HepG2 (cell line): ENCODE data around the gene LIMK2. TPM values are rescaled to one million over a fixed set of nuclear protein-coding genes. Genes with fewer than 3 reads are reported as not detected.

Experiments
- BCLAF1 ChIP-seq: fragments of 450-650 bp; IDR thresholded peaks from 2 replicates; pipeline ENCODE4 v1.6.1; 2017; ENCODE audit warnings: mild to moderate bottlenecking
- ELF1 ChIP-seq: sonication (generic); formaldehyde crosslinking; IDR thresholded peaks from 2 replicates; pipeline ENCODE4 v1.4.0; 2020; ENCODE audit warnings: missing genetic modification reagents
- FOSL1 ChIP-seq: sonication (generic); formaldehyde crosslinking; IDR thresholded peaks from 2 replicates; pipeline ENCODE4 v1.9.0; 2021; ENCODE audit warnings: missing genetic modification reagents, borderline replicate concordance
- HNF4G ChIP-seq, 2 experiments: sonication (generic) in 1 of 2; formaldehyde crosslinking in 1 of 2; IDR thresholded peaks; 2 replicates each; pipeline versions ENCODE4 v1.4.0 to v1.6.1; 2011 to 2020; ENCODE audit warnings: borderline replicate concordance in 2 of 2, low read depth in 2 of 2, mild to moderate bottlenecking in 2 of 2, low read length in 1 of 2, missing genetic modification reagents in 1 of 2, moderate library complexity in 1 of 2
- JDP2 ChIP-seq: sonication (generic); formaldehyde crosslinking; IDR thresholded peaks from 2 replicates; pipeline ENCODE4 v1.8.1; 2022; ENCODE audit warnings: missing genetic modification reagents, borderline replicate concordance
- MXD4 ChIP-seq: IDR thresholded peaks from 2 replicates; pipeline ENCODE4 v1.6.1; 2016; ENCODE audit warnings: mild to moderate bottlenecking, missing biosample characterization, missing genetic modification reagents
- PHF21A ChIP-seq: sonication (generic); formaldehyde crosslinking; IDR thresholded peaks from 2 replicates; pipeline ENCODE4 v1.5.0; 2020; ENCODE audit warnings: mild to moderate bottlenecking, missing genetic modification reagents
- RBAK ChIP-seq: sonication (generic); formaldehyde crosslinking; IDR thresholded peaks from 2 replicates; pipeline ENCODE4 v1.5.1; 2020; ENCODE audit warnings: mild to moderate bottlenecking, missing genetic modification reagents
- SETDB1 ChIP-seq: sonication (generic); formaldehyde crosslinking; IDR thresholded peaks from 2 replicates; pipeline ENCODE4 v1.5.1; 2020; ENCODE audit warnings: missing genetic modification reagents, mild to moderate bottlenecking, borderline replicate concordance
- SOX13 ChIP-seq, 3 experiments: fragments of 450-650 bp in 1 of 3; sonication (generic) in 1 of 3; formaldehyde crosslinking in 1 of 3; IDR thresholded peaks in 2 of 3; conservative IDR thresholded peaks in 1 of 3; 2 replicates each; pipeline versions ENCODE4 v1.5.0 to v1.6.1; 2016 to 2020; ENCODE audit warnings: antibody characterized with exemption in 1 of 3, mild to moderate bottlenecking in 1 of 3, missing compliant biosample characterization in 1 of 3, missing genetic modification reagents in 1 of 3, moderate library complexity in 1 of 3
- TBX3 ChIP-seq: fragments of 450-650 bp; IDR thresholded peaks from 2 replicates; pipeline ENCODE4 v1.6.1; 2017; ENCODE audit warnings: antibody characterized with exemption, mild to moderate bottlenecking, inconsistent platforms, borderline replicate concordance
- THAP11 ChIP-seq: IDR thresholded peaks from 2 replicates; pipeline ENCODE4 v1.6.1; 2016; ENCODE audit warnings: missing biosample characterization, missing genetic modification reagents
- U2AF1 ChIP-seq: fragments of 200-400 bp; formaldehyde crosslinking; optimal IDR thresholded peaks from 2 replicates; pipeline ENCODE3; 2017; ENCODE audit warnings: mild to moderate bottlenecking, low read depth, low read length
- YEATS4 ChIP-seq: sonication (generic); formaldehyde crosslinking; IDR thresholded peaks from 2 replicates; pipeline ENCODE4 v1.4.0; 2020; ENCODE audit warnings: missing genetic modification reagents, borderline replicate concordance
- ZFP37 ChIP-seq: sonication (generic); formaldehyde crosslinking; IDR thresholded peaks from 2 replicates; pipeline ENCODE4 v1.4.0; 2020; ENCODE audit warnings: missing genetic modification reagents, borderline replicate concordance
- ZNF253 ChIP-seq: sonication (generic); formaldehyde crosslinking; IDR thresholded peaks from 2 replicates; pipeline ENCODE4 v1.8.0; 2022; ENCODE audit warnings: mild to moderate bottlenecking, missing genetic modification reagents, borderline replicate concordance
- ZNF44 ChIP-seq: sonication (generic); formaldehyde crosslinking; IDR thresholded peaks from 2 replicates; pipeline ENCODE4 v1.5.1; 2020; ENCODE audit warnings: mild to moderate bottlenecking, missing genetic modification reagents
- ZNF570 ChIP-seq: sonication (generic); formaldehyde crosslinking; IDR thresholded peaks from 2 replicates; pipeline ENCODE4 v1.4.0; 2020; ENCODE audit warnings: mild to moderate bottlenecking, missing genetic modification reagents, borderline replicate concordance
- ZNF891 ChIP-seq: sonication (generic); formaldehyde crosslinking; IDR thresholded peaks from 2 replicates; pipeline ENCODE4 v1.5.0; 2020; ENCODE audit warnings: mild to moderate bottlenecking, missing genetic modification reagents
- polyA plus RNA-seq, 8 experiments: library from polyadenylated mRNA; depleted of rRNA in 3 of 8; stranded (reverse) in 7 of 8; unstranded in 1 of 8; fragments of >200 nt; fragmentation: Illumina TruSeq in 4 of 8; extraction: Trizol in 4 of 8; gene quantifications; 2 replicates each; pipeline versions ENCODE4 v1.2.1 to v1.2.3, GENCODE V29; 2011 to 2016; ENCODE audit warnings: low read depth in 4 of 8, missing spikeins in 1 of 8, mixed read lengths in 1 of 8; ENCODE audit not compliant: insufficient read depth in 1 of 8
- total RNA-seq, 5 experiments: library from RNA; depleted of rRNA; stranded (reverse); fragments of >200 nt; fragmentation: Illumina TruSeq; extraction: Trizol; gene quantifications; 2 replicates each; pipeline ENCODE4 v1.2.3, GENCODE V29; 2016; ENCODE audit warnings: low read depth in 1 of 5
- TF ChIP-seq, protein P1 (sequence below): sonication (generic); formaldehyde crosslinking; IDR thresholded peaks from 2 replicates; pipeline ENCODE4 v1.4.0; 2020; ENCODE audit warnings: mild to moderate bottlenecking, missing genetic modification reagents
- TF ChIP-seq, protein P2 (sequence below): fragments of 450-650 bp; IDR thresholded peaks from 2 replicates; pipeline ENCODE4 v1.6.1; 2016

LIMK2 gene
- total and polyA plus RNA-seq, 2 of the 13 experiments (the other 11 are each of a cell fraction or from before 2014, with no cell fraction given): 20.9 to 29.8 TPM

- TF ChIP-seq, protein P1, sequence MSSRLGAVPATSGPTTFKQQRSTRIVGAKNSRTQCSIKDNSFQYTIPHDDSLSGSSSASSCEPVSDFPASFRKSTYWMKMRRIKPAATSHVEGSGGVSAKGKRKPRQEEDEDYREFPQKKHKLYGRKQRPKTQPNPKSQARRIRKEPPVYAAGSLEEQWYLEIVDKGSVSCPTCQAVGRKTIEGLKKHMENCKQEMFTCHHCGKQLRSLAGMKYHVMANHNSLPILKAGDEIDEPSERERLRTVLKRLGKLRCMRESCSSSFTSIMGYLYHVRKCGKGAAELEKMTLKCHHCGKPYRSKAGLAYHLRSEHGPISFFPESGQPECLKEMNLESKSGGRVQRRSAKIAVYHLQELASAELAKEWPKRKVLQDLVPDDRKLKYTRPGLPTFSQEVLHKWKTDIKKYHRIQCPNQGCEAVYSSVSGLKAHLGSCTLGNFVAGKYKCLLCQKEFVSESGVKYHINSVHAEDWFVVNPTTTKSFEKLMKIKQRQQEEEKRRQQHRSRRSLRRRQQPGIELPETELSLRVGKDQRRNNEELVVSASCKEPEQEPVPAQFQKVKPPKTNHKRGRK (CRISPR knock-in tag): no peak
- TF ChIP-seq BCLAF1 (no peak), RBAK (CRISPR knock-in tag) (no peak), ZNF44 (CRISPR knock-in tag) (no peak; the same call in 1 of the 2 replicates), SETDB1 (CRISPR knock-in tag) (no peak), SOX13 (IDR thresholded peaks at IDR 0.05) (no peak), SOX13 (CRISPR knock-in tag; conservative IDR thresholded peaks at IDR 0.05 in 1 of 2, IDR thresholded peaks at IDR 0.05 in 1 of 2) (0 out of 4 replicates have a peak, but pooled peaks of 1 of the 2 experiments have one; percentile 19), ZNF253 (CRISPR knock-in tag) (peak; percentile 95; the same call in 1 of the 2 replicates), PHF21A (peak; percentile 85), HNF4G (IDR thresholded peaks at IDR 0.05; ENCODE audit: borderline replicate concordance, low read depth, low read length) (no peak), HNF4G (CRISPR knock-in tag; IDR thresholded peaks at IDR 0.05; ENCODE audit: borderline replicate concordance, low read depth) (no peak; the same call in none of the 2 replicates), THAP11 (CRISPR knock-in tag) (peak; percentile 63), ZNF570 (CRISPR knock-in tag) (no peak), JDP2 (no peak), YEATS4 (CRISPR knock-in tag) (peak; percentile 77; the same call in 1 of the 2 replicates), ELF1 (CRISPR knock-in tag) (peak; percentile 25; the same call in 1 of the 2 replicates), FOSL1 (CRISPR knock-in tag) (peak; percentile 21; the same call in 1 of the 2 replicates), ZNF891 (CRISPR knock-in tag) (peak; percentile 85), MXD4 (CRISPR knock-in tag) (peak; percentile 99), TBX3 (peak; percentile 63; the same call in 1 of the 2 replicates), U2AF1 (no peak), ZFP37 (CRISPR knock-in tag) (peak; percentile 72; the same call in 1 of the 2 replicates)
- TF ChIP-seq, protein P2, sequence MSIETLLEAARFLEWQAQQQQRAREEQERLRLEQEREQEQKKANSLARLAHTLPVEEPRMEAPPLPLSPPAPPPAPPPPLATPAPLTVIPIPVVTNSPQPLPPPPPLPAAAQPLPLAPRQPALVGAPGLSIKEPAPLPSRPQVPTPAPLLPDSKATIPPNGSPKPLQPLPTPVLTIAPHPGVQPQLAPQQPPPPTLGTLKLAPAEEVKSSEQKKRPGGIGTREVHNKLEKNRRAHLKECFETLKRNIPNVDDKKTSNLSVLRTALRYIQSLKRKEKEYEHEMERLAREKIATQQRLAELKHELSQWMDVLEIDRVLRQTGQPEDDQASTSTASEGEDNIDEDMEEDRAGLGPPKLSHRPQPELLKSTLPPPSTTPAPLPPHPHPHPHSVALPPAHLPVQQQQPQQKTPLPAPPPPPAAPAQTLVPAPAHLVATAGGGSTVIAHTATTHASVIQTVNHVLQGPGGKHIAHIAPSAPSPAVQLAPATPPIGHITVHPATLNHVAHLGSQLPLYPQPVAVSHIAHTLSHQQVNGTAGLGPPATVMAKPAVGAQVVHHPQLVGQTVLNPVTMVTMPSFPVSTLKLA: peak; percentile 90
These were observed 78.7 kb downstream of the LIMK2 start (continued) for GRCh38 chr22:31290494-31291471.
